ENCODE results near the gene KIF5A.

- TF ChIP-seq CTCF (IDR thresholded peaks at IDR 0.05; ENCODE audit: low read depth, low read length) (no peak), EZH2phosphoT487 (IDR thresholded peaks at IDR 0.05; ENCODE audit: low read depth) (no peak)
These were observed 8.1 kb upstream of the KIF5A start for GRCh38 chr12:57541717-57542116.

Measured in OCI-LY3 (cell line).